HG03108 (cell line): ENCODE results near the gene HABP4.
"Not testable (repeated sequence)": the region's sequence is repeated elsewhere in the genome, so short reads cannot be mapped to it uniquely, and the experiment has no call there.

Experiments used
- ATAC-seq: cut with Tn5 transposase; IDR thresholded peaks from one replicate; pipeline ENCODE4 v1.9.1; 2021; ENCODE audit warnings: moderate library complexity; ENCODE audit not compliant: unreplicated experiment

The HABP4 gene

DNA sequence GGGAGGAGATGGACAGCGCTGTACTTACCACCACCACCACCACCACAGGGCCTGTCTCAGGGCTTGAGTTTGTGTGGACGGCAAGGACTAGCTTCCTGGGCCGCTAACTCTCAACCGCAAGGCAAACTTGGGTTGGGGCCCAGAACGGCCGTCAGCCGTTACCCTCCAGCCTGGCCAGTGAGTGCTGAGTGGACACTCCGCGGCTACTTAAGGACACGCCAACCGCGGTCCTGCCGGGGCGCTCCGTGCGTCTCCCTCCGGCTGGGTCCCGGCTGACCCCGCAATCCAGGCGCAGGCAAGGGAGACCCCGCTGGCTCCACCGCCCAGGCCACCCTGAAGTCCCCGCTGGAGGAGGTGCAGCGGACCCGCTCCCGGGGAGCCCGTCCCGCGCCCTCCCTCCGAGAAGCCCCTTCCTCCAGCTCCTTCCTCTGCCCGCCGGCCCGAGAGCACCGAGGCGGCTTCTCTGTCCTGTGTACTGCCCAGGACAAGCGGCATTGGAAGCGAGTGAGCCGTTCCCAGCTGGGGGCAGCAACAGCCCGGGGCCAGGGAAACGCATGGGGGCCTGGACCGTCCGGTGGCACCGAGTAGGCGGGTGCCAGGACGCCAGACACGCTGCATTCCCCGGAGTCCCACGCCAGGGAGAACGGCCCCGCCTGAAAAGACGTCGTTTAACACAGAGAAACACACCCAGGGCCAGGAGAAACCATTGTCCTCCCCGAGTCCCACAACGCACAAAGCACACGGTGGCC lies 46.6 kb downstream of the HABP4 start:
- ATAC-seq, result no peak

DNA sequence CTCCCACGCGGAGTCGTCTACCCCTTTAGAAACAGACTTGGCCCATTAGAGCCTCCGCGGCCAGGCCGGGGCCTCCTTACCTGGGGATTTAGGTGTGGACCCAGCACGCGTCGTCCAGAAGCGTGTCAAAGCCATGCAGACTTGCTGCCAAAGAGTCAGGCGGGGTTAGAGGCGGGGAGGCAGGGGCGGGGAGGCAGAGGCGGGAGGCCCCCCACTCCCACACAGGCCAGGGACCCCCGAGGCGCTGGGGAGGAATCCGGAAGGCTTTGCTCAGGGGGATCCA lies 47.1 kb downstream of the HABP4 start:
- ATAC-seq, result no peak

DNA sequence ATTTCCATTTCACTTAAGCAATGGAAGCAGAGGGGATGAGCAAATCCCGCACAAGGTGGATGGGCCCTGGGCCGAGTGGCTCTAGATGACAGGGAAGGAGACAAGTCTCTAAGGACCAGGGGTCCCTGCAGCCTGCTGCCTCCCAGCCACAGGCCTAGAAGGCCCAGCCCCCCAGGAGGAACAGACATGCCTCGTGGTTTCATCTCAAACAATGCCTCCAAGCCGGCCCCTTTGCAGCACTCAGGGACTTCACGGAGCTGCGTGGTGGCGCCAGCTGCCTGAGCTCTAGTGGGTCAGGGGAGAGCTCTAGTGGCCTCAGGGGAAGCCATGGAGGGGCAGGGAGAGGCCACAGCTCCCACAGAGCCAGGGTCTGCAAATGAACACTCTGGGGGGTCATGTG lies 48.8 kb downstream of the HABP4 start:
- ATAC-seq, result no peak

DNA sequence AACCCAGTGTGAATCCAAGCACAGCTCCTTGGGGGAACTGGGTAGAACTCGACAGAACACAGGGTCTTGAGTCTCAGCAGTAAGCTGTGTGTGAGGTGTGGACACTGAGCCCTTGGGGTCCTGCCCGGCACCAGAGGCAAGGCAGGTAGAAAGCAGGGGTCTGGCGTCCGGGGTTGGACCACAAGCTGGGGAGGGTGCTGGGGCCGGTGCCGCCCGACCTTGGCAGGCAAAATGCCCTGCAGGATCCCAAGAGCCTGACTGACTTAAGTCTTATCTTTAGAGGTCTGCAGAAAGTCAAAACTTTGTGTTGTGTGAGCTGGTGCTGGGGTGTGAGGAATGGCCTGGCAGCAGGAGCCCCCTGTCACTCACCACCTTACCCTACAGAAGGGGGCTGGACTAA lies 49.3 kb downstream of the HABP4 start:
- ATAC-seq, result no peak

GRCh38 chr9:96500696-96501632 lies 51.0 kb downstream of the HABP4 start:
- no peak for ATAC-seq

DNA sequence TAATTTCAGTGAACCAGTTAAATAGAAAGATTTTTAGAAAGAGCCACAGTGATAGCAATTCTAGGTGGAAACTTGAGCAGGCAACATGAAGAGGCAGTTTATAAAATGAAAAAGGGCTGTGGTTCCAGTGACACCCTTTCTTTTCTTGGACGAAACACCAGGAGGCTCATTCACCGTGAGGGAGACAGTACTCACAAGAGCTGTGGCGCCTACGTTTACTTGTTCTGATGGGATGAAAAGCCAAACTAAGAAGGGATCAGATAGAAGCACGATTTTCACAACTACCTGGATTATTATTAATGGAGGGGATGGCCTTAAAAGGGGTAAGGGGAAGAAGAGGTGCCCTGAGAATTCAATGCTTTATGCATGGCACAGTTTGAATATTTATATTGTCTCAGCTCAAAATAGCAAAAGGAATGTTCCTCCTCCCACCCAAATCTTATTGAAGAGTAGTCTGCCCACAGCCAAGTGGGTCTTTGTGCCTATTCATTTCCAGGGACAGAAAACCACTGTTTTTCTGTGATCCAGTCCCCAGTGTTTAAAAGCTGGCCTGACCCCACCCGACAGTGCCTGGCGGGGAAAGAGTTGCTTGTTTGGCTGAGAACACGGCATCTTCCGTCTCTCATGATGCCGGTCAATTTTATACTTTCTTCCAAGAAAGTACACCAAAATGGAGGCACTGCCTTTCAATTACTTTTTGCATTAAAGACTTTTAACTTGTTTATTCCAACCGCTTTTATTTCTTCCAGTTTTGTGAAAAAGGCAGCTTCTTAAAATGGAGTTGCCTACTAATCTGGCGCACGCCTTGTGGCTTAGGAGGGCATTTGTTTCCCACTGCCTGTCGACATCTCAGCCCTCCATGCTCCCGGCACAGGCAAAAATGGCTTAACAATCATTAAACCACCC lies 51.9 kb downstream of the HABP4 start:
- ATAC-seq, result no peak

DNA sequence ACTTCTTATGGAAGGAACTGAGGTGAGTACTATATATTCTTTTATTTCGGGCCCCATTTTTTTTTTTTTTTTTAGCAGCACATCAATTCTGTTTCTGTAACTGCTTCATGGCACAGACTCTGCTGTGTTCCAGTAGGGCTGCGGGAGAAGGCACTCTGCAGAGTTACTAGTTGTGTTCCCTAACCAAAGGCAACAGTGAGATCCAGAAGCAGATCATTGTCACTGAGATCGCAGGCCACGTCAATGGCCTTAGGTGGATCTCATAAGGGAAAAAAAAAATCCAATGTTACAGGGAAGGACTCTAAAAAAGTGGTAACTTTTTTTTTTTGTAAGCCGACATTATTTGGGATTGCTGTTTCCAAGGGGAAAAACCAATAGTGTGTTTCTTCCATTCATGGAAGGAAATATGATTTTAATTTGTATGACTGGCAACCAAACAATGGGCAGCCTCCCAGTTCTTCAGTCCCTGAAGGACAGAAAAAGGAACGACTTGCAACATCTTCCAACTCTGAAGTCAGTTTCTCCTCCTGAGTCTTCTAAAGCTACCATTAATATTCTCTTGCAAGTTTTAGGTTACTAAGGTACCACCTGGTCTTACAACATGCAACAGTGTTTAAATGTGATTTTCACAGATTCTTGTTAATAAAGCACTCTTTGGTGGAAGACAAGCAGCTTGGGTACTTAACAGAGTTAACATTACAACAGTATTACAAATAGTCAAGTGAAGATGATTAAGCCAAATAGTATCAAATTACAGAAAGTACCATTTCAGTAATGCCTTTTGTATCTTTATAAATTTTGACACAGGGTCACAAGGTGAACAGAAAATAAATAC lies 52.8 kb downstream of the HABP4 start:
- no peak for ATAC-seq

GRCh38 chr9:96503374-96503748 lies 53.4 kb downstream of the HABP4 start:
- not testable (repeated sequence) for ATAC-seq

DNA sequence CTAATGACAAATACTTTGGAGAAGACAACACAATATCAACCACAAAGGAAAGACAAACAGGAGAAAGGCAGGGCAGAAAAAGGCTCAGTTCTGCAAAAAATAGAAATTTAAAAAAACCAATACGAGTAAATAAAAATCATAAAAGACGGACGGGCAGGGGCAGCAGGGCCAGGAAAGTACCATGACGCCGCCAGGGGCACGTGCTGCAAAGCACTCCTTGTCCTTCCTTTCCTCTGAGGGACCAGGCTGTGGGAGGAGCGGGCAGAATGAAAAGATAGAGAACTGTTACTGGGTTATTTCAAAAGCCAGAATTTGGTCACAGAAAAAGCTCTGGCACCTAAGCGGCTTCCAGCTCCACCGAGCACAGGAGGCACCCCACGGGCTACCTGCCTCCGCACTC lies 53.9 kb downstream of the HABP4 start:
- no peak for ATAC-seq

- no peak for ATAC-seq
Measured at GRCh38 chr9:96505316-96505991, 55.5 kb downstream of the HABP4 start.

GRCh38 chr9:96508227-96508940 lies 58.4 kb downstream of the HABP4 start:
- ATAC-seq, result no peak

GRCh38 chr9:96509026-96509425 lies 59.1 kb downstream of the HABP4 start:
- no peak for ATAC-seq

DNA sequence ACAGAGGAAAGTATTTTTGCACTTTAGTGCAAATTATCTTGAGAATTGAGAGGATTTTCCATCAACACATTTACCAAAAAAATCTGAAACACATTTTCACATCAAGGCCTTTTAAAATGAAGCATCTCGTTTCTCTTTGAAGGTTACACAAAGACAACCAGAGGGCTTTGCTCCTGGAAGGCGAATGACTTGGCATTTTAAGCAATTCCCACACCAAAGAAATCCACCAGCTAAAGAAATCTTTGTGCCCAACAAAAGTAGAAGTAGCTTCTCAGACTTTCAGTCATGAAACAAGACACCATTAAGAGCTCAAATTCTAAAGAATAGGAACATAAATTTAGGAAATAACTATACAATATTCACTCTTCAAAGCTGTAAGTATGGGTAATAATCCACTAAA lies 59.9 kb downstream of the HABP4 start:
- ATAC-seq, result no peak

- ATAC-seq, result no peak
Measured at GRCh38 chr9:96510258-96510657, 60.3 kb downstream of the HABP4 start.

DNA sequence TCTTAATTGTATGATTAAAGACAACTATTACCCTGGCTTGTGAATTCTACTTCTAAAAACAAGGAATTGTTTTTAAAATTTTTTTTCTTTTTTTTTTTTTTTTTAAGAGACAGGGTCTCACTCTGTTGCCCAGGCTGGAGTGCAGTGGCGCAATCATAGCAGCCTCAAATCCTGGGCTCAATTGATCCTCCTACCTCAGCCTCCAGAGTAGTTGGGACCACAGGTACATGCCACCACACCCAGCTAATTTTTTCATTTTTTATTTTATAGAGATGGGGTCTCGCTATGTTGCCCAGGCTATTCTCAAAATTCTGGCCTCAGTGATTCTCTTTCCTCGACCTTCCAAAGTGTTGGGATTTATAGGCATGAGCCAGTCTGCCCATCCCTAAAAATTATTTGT lies 62.3 kb downstream of the HABP4 start:
- no peak for ATAC-seq

GRCh38 chr9:96513622-96514021 lies 63.7 kb downstream of the HABP4 start:
- ATAC-seq, result no peak

- no peak for ATAC-seq
Measured at GRCh38 chr9:96514108-96514799, 64.3 kb downstream of the HABP4 start.

GRCh38 chr9:96514800-96515158 lies 64.8 kb downstream of the HABP4 start:
- ATAC-seq, result no peak
